Ishikawa (cell line): Measurements from ENCODE around the gene TGM2.

ENCODE experiments used
- CEBPB ChIP-seq: IDR thresholded peaks from 2 replicates; pipeline ENCODE4 v1.6.1; 2012
- CREB1 ChIP-seq: IDR thresholded peaks from 2 replicates; pipeline ENCODE4 v1.6.1; 2012; ENCODE audit warnings: low read depth
- EGR1 ChIP-seq: IDR thresholded peaks from 2 replicates; pipeline ENCODE4 v1.6.1; 2012
- FOXM1 ChIP-seq: IDR thresholded peaks from 2 replicates; pipeline ENCODE4 v1.6.1; 2012; ENCODE audit warnings: low read depth, borderline replicate concordance
- NFIC ChIP-seq: IDR thresholded peaks from 2 replicates; pipeline ENCODE4 v1.6.1; 2012
- RAD21 ChIP-seq: IDR thresholded peaks from 2 replicates; pipeline ENCODE4 v1.6.1; 2012; ENCODE audit warnings: low read depth
- TAF1 ChIP-seq: IDR thresholded peaks from 2 replicates; pipeline ENCODE4 v1.6.1; 2012; ENCODE audit warnings: low read depth, mild to moderate bottlenecking
- TCF12 ChIP-seq: IDR thresholded peaks from 2 replicates; pipeline ENCODE4 v1.6.1; 2012; ENCODE audit warnings: low read depth
- ZBTB7A ChIP-seq: IDR thresholded peaks from 2 replicates; pipeline ENCODE4 v1.6.1; 2012; ENCODE audit warnings: low read depth
- TF ChIP-seq, protein P1 (sequence below): IDR thresholded peaks from 2 replicates; pipeline ENCODE4 v1.6.1; 2012

DNA sequence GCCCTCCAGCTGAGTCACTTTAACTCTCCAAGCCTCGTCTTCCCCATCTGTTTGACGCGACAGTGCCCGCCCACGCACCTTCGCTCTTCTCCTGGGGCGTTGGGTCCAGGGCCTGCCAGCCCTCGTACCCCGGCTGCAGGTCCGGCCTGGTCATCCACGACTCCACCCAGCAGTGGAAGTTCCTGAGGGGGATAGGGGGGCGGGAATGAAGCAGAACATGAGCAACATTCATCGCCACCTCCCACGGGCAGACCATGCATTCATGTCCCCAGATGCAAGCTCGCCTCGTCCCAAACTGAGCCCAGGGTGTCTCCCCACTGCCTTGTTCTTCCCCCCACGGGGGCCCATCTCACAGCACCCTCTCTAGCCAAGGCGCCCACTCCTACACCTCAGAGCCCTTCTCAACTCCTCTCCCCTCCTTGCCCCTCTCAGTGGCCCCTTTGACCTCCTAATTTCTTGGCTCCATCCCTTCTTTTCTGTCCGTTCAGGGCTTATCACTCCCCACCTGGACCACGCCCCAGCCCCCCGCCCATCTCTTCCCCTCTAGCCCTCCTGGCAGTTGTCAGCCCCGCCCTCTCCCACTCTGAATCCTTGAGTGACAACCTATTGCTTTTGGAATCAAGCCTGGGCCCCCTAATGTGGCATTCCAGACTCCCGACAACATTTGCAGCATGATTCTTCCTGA lies 23.7 kb downstream of the TGM2 start:
- TF ChIP-seq RAD21 (no peak), CREB1 (no peak), EGR1 (no peak), TAF1 (no peak), FOXM1 (no peak), ZBTB7A (no peak), NFIC (no peak), CEBPB (no peak), TCF12 (no peak)
- TF ChIP-seq, protein P1, sequence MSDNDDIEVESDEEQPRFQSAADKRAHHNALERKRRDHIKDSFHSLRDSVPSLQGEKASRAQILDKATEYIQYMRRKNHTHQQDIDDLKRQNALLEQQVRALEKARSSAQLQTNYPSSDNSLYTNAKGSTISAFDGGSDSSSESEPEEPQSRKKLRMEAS, result no peak
